Putamen (tissue), 1 donor: ENCODE measurements around the gene ABCC9.

Experiments used
- DNase-seq: peaks from one replicate; pipeline ENCODE4 v3.0.0-alpha.2; 2016; ENCODE audit warnings: low spot score

Gene ABCC9

DNA sequence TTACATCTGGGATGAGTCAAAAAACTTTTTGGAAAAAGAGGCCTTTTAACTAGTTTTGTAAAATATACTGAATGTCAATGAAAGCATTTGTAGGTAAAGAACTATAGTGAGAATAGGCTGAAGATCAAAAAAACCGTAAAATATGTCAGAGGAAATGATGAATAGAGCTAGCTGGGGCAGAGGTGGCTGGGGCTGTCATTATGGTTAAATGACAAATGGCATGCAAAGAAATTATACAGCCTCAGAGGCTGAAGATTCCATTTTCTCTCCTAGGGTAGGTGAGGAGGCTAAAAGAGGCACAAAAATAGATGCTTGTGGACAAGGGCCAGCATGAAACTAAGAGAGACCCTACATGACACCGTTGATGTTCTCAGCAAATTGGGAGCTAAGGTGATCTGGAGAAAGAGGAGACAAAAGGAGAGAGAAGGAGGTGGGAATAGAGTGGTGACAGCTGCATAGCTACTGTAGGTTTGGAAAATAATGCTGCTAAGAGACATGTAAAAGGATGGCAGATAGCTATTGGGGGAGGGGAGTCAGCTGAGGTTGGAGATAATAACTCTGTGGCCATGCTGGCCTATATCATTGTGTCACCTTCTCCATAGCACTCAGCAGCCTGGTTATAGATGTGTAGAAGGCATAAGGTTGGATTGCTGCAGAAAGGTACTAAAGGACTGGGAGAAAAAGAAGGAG lies 63.8 kb downstream of the ABCC9 start:
- no peak for DNase-seq

DNA sequence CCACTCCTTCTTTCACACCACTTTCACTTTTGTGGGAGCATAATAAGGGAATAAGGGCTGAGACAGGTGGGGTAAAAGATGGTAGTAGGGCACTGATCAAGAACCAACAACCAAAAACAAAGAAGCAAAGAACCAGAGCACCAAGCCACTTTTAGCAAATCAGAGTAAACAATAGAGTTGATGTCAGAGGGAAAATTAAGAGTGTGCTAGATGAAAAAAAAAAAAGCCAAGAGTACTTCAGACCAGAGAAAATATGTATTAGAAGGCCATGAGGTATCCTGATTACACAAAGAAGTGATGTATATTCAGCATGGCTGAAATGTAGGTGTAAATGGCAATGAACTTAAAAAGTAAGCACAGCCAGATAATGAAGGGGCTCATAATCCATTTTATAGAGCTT lies 75.4 kb downstream of the ABCC9 start:
- no peak for DNase-seq

DNA sequence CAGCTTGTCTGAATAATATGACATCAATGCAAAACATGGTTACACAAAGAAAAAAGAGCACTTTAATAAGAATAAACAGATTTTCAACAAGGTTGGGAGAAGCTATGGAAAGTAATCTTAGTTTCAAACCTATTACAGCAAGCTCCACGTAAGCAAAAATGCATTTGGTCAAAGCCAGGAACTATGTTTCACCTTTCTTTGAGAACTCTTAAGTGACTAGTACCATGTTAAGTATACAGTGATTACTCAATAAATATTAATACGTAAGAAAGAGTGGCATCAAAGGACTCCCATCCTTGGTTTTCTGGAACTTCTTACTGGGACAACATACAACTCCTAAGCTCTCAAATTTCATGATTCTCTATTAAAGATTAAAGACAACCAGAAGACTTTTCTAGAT lies 80.7 kb downstream of the ABCC9 start:
- DNase-seq: no peak

DNA sequence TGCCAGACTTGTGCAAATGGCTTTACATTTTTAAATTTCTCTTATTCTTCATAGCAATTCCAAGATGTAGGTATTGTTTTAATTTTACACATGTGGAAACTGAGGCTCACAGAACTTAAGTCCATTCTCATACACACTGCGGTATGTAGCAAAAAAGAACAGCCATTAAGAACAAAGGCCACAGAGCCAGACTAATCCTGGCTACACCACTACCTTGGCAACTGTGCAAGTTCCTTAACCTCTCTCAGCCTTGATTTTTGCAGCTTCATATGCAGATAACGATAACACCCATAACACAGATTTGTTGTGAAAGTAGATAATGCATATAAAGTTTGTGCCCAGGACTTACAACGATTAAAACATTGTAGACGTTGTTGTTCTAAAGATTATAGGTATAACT lies 81.1 kb downstream of the ABCC9 start:
- DNase-seq: no peak

DNA sequence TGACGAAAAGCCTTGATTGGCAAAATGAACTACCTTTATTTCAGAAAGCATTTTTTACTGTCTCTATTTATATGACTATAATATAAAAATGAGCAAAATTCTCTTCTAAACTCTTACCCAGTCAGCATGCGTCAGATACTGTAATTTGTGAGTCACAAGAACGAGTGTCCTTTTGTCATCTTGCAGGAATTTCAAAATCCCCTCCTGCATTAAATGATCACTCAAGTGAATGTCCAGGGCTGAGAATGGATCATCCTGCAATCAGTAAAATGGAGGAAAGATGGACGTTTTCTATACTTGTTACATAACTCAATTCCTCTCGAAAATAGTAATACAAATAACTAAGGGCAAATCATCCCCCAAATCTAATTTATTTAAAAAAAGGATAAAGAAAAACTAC lies 89.0 kb downstream of the ABCC9 start:
- DNase-seq: no peak

DNA sequence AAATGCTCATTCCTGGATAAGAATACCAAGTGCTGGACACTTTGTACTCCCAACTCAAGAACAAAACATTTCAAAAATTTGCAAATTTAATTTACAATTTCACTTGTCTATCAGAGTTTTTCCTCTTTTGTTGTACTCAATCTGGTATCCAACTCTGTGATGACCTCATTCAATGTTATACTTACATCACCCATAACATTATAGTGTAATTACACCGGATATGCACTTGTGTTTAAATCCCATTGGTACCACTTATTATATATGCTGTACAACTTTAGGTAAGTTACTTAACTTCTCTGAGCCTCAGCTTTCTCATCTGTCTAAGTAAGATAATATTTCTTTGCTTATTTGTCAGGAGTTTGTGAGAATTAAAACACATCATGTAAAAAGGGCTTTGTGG lies 90.1 kb downstream of the ABCC9 start:
- DNase-seq: no peak

DNA sequence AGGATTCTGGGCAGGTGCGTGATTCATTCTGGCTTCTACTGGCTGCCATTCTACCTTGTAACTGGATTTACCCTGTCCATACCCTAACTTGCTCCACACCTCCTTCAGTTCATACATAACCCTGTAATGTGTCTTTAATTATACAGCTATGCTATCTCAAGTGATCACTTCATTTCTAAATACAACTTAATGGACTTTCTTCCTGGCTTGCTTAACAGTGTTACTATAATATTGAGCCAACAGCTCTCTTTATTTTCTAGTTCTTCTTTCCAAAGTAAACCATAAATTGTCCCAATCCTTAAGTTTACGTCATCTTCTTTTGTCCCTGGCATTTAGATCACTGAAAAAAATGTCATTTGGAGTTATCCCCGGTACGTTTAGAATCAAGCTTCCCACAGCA lies 90.8 kb downstream of the ABCC9 start:
- DNase-seq: no peak

DNA sequence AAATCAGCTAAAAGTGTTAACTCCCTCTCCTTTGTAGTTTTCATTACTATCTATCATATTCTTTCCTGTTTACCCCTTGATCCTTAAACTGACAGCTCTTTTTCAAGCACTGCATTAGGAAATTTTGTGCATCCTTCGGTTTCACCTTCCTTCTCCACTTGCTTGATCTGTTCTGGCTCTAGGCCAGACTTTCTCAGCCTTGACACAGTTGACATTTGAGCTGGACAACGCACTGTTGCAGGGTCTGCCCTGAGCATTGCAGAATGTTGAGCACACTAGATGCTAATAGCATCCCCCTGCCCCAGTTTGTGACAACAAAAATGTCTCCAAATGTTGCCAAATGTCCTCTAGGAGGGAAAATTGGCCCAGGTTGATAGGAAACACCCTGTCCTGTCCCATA lies 91.3 kb downstream of the ABCC9 start:
- no peak for DNase-seq

DNA sequence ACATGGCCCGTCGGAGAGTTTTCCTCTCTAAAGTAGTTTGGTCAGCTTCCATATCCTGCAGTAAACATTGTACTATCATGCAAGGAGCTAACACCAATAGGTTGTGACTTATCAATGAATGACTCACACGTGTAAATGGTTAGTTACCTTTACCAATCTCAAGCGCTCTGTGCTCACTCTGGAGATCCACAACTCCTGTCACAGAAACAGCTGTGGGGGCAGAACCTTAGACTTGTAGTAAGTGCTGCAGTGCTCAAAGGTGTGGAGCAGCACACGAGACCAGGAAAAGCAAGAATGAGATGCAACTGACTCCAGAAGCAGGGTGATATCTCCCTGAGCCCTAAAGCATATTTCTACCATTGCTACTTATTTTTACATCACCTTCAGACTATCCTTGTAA lies 93.0 kb downstream of the ABCC9 start:
- DNase-seq: no peak

DNA sequence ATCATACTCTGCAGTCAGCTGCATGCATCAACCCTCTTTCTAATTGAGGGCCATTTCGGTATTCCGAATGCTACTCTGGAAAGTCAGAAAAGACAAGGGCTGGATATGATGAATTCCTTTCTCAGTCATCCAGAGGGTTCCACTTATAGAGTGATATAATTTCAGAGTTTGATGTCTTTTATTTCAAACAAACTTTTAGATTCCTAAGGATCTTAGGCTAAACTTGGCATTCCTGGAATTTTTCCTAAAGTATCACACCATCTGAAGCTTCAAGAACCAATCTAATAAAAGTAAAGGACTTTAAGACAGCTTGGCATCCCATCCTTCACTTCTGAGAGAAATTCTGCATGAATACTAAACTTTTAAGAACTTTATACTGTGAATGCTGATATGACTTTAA lies 97.4 kb downstream of the ABCC9 start:
- no peak for DNase-seq

DNA sequence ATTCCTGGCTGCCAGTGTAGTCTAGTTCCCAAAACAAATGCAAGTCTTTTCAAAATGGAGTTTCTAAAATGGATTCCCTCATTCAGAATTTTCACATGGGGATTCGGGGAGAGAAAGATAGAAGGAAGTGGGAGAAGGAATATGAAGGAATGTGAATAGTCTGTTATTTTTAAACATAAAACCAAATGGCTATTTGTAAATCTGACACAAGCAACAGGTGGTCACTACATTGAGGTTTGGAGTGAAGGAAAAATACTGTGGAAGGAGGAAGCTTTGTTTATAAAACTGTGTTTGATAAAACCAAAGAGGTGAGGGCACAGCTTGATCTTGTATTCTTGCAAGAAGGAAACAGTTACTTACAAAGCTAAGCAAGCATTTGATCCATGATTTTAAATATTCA lies 101.5 kb downstream of the ABCC9 start:
- no peak for DNase-seq

DNA sequence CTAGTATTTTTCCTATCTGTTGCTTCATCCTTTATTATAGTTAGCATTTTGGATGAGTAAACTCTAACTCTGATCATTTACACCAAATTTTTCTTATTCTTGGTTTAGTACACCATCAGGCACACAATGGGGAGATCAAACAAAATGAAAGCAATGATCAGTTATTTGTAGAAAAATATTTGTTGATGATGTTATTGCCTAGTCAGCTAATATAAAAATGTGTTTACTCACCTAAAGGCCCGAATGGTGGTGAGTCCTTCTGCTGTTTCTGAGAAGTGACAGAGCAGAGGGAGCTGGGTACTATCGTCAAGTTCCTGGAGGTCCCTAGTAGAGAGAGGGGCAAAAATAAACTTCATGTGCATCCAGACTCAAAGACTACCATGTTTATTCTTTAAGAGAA lies 103.4 kb downstream of the ABCC9 start:
- no peak for DNase-seq

DNA sequence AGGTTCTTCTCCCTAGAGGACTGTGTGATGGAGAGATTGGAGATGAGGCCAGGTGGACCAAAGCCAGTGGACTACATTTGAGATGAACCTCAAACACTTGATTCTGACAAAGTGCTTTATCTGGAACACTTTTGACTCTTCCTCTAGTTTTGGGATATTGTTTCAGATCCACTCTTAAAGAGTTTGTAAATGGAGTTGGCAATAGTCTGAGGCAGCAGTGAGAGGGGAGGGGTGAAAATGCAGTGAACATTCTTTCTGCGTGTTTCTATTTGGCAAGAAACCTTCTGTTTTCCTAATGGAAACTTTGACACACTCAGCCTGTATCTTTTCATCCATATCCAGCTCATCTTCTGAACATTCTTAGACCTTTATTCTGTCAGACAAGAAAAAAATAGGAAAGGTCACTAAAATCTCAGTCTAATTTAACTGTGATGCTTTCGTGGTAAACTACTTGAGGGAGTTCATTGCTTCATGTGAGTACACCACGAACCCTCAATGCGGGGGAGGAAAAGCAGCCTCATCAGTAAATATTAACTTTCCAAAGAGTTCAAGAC lies 109.4 kb downstream of the ABCC9 start:
- no peak for DNase-seq

DNA sequence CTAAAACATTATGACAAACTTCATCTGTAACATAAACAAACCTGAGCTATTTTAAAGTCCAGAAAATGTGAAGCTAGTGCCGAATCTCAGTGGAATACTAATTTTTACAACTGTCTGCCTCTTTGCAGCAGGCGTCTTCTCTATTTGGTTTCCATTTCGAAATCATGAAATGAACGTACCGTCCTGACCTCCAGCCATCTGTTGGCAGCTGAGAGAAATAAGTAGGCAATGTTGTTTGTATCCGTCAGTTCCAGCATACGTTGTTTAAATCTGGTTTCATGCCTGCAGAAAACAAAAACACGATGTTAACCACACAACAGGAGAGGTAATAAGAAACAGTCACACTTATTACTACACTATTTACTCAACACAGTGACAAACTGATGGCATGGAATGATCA lies 112.4 kb downstream of the ABCC9 start:
- no peak for DNase-seq

DNA sequence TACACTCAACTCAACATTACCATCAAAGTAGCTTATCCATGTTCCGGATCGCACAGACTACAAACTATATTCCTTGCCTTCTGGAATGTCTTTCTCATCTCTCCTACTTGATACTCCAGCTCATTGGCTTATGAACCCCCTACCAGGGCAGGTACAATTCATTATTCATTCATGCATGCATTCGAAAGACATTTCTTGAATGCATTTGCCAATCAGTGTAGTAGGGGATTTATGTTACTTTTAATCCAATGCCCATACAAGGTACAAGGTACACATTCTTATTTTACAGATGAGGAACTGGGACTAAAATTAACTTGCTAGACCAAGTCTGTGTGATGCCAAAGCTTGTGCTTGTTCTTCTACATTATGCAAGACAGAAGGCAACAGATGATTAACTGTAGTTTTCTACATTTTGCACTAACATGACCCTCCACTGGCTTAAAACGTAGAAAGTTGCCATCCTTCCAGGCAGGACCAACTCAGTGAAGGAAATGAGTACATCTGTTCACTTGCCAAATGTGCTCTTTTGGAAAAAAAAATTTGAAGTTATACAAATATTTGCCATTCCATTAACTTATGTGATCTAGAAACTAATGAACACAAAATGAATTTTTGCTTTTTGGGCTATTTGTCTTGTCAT lies 113.0 kb downstream of the ABCC9 start:
- DNase-seq: no peak

DNA sequence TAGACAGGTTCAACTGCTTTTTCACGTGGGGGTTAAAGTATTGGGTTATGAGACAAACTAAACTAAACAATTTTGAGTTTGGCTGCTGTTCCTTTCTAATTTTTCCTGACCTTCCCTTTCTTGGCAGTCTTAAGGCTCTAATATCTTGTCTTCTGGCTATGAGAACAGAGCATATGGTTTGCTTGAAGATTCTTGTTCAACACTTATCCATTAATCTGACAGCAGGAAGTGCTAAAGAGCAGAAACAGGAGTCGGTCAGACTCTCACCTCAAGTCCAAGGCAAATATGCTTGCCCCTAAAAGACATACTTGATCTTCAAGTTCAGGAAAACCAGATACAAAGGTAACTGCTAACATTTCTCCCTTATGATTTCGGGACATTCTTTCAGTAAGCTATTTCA lies 114.1 kb downstream of the ABCC9 start:
- DNase-seq: no peak

DNA sequence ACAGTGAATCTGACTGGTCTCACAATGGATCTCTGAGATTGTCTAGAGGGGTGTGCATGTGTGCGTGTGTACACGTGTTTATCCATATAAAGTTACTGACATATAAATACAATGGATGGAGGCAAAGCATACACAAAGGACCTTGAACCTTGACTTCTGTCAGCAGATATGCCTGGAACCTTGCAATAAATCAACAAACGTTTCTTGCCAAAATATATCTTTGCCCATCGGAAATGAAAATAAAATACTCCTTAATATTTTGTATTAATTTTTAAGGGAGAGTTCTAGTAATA lies 114.7 kb downstream of the ABCC9 start:
- DNase-seq: no peak

DNA sequence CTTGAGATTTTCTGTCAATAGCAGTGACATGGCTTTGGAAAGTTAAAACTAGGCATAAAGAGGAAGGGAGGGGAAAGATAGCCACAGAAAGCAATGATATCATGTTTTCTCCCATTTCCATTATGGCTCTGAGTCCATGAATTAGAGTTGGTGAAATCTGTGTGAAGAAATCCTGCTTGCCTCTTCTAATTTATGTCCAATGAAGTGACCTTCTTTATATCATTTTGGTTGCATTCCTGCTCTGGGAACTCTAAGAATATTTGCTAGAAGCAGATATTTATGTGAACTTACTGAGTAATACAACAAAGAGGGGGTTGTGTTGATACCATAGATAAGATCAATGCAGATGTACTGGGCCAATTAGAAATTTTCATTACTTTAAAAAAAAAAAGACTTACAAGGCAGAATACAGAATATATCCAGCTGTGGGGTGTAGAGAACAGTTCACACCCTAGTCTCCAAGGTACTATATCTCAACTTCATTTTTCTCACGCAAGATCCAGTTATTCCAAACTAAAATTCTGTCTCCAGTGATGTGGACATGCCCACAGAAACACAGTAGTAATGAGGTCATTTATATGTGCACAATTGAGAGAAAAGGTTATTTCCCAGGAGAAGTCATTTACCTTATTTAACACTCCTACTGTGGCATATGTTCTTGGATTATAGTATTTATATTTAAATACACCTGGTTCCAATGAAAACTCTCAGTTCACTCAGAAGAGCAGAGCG lies 115.2 kb downstream of the ABCC9 start:
- no peak for DNase-seq

DNA sequence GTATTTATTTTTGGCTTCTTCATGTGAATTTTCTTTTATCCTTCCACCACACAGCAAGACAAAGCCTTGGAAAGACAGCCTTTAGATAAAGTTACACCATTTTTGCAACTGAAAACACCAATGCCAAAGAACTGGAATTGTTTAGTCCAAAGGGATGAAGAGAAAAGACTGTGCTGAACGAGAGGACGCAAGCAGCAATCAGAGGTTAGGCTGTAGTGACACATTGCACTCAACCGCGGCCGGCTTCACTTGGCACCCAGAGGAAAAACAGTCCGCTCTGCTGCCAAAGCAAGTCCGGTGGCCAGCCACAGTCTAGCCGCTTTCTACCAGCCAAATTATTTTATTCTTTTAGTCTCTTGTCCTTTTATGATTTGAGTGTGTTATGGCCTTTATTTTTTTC lies 117.6 kb downstream of the ABCC9 start:
- DNase-seq: peak; percentile 8

DNA sequence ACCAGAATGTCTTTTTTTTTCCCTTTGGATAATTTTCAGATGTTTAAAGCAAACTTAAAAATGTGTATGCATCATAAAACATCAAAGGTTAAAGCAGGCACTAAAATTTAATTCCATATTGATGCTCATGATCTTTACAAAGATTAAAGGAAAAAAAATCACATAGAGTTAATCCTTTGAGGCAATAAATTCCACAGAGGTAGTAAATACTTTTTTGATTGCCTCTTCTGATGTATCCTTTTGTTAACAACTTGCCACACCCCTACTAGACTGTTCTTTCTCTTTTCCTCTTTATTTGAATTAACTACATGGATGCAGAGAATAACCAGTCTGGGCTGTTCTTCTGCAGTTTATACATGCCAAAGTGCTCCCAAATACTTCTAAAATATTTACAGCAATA lies 121.5 kb downstream of the ABCC9 start:
- no peak for DNase-seq

DNA sequence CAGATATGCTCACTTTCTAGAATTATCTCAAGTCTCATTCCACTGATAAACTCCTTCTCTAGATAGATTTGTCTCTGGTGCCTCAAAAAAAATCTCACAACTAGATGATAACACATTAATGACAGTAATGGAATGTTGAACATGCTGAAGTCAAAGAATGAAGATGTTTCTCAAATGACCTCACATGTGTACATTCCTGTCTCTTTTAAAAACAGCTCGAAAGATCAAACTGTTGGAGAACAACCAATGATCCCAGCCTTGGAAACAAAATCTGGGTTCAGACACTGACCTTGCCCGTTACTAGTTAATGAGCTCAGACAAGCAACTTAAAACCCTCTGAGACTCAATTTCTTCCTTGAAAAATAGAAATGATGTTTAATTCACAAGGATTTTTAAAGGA lies 122.0 kb downstream of the ABCC9 start:
- DNase-seq: no peak

DNA sequence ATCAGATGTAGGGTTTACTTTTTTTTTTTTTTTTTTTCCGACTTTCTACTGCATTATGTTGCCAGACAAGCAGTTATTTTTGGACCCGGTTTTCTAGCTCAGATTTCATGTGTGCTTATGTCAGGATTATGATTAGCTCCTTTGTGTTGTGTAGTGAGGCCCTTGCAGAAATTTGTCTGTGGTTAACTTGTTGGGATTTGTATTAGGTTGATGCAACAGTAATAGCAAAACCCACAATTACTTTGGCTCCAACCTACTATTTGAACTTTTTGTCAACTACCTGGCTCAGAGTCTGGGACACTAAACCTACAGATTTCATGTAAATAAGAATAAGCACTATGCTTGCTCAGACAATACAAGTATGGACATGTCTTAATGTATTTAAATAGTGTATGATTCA lies 122.6 kb downstream of the ABCC9 start:
- no peak for DNase-seq

DNA sequence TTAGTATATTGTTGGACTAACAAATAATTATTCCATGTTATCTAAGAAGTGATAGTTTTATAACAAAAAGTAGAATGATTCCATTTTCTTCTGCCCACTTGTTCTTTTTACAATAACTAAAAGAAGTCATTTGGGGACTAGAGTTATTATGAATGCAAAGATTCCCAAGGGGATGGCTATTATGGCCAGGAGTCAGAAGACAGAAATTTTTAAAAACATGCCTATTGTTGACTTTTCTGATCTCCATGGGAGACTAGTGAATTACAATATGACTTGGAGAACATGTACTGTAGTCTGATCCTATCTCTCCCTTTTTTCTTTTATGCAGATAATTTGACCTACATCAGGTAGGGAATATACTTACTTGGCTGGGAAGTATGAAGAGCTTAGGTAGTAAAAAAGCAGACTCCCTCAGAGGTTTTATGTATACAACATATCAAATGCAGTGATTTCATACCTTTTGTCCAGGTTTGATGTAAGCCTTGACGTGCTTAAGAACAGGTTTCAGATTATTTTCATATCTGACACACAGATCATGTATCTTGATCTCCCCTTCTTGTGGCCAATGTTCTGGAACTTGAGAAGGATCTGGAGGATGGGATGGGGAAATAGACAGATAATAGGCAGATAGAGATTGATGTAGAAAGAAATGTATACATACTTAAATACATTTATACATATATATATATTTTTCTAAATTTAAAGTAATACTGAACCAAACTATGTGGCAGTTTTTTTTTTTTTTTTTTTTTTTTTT lies 125.7 kb downstream of the ABCC9 start:
- no peak for DNase-seq
